Measurements from ENCODE around the gene CORO6.

The CORO6 gene

GRCh38 chr17:29567304-29567553 lies 55.5 kb downstream of the CORO6 start:
- DNase-seq (ENCODE audit: low read depth in 1 of 2, low spot score in 1 of 2): no peak

GRCh38 chr17:29566473-29567303 lies 56.0 kb downstream of the CORO6 start, which contains the start of gene ABHD15:
ABHD15 (minus strand) TSS chr17:29567037; CDS start chr17:29566966, 71 bp downstream.
- DNase-seq (ENCODE audit: low read depth in 1 of 2, low spot score in 1 of 2): peak in 1 of 2 donors; percentile 43

- DNase-seq (ENCODE audit: low read depth in 1 of 2, low spot score in 1 of 2): peak; percentile 36 to 45
Observed at GRCh38 chr17:29565643-29566472, 56.9 kb downstream of the CORO6 start.
